A549 (cell line): ENCODE data around the gene FXR1.

Experiments used
- CEBPB ChIP-seq, 2 experiments: fragments of >200 bp in 1 of 2; sonication (Bioruptor Twin) in 1 of 2; formaldehyde crosslinking in 1 of 2; IDR thresholded peaks; 2 replicates each; pipeline ENCODE4 v1.6.1; 2012 to 2016
- CTCF ChIP-seq: fragments of >200 bp; sonication (Bioruptor Twin); formaldehyde crosslinking; IDR thresholded peaks from 3 replicates; pipeline ENCODE4 v1.5.1; 2016
- EP300 ChIP-seq, 2 experiments: fragments of >200 bp; sonication (Bioruptor Twin); formaldehyde crosslinking; IDR thresholded peaks; 2 replicates in 1 of 2; 3 replicates in 1 of 2; pipeline ENCODE4 v1.6.1; 2016 to 2017
- ESRRA ChIP-seq: fragments of 150-350 bp; IDR thresholded peaks from 2 replicates; pipeline ENCODE4 v1.6.1; 2014; ENCODE audit warnings: mild to moderate bottlenecking, low read length, borderline replicate concordance
- PBX3 ChIP-seq: IDR thresholded peaks from 2 replicates; pipeline ENCODE4 v1.6.1; 2012
- POLR2A ChIP-seq: IDR thresholded peaks from 2 replicates; pipeline ENCODE4 v1.6.1; 2012; ENCODE audit warnings: mild to moderate bottlenecking, low read length
- RAD21 ChIP-seq, 2 experiments: fragments of >200 bp in 1 of 2; sonication (Bioruptor Twin) in 1 of 2; formaldehyde crosslinking in 1 of 2; IDR thresholded peaks in 1 of 2; conservative IDR thresholded peaks in 1 of 2; 2 replicates in 1 of 2; 3 replicates in 1 of 2; pipeline ENCODE4 v1.6.1; 2012 to 2018; ENCODE audit warnings: inconsistent platforms in 1 of 2
- SMC3 ChIP-seq: fragments of >200 bp; sonication (Bioruptor Twin); formaldehyde crosslinking; IDR thresholded peaks from 3 replicates; pipeline ENCODE4 v1.6.1; 2018; ENCODE audit warnings: inconsistent platforms

- TF ChIP-seq EP300 (IDR thresholded peaks at IDR 0.05) (no peak), RAD21 (conservative IDR thresholded peaks at IDR 0.05 in 1 of 2, IDR thresholded peaks at IDR 0.05 in 1 of 2) (no peak), POLR2A (no peak), CEBPB (IDR thresholded peaks at IDR 0.05) (no peak), CTCF (no peak), PBX3 (no peak), SMC3 (no peak), ESRRA (no peak)
These were observed 78.0 kb downstream of the FXR1 start for GRCh38 chr3:180990505-180990904.
